Subcutaneous preadipocyte (primary cell): Measurements from ENCODE around the gene FUNDC1. TPM values are rescaled to one million over a fixed set of nuclear protein-coding genes. Genes with fewer than 3 reads are reported as not detected.

Experiments
- total RNA-seq: library from RNA; depleted of rRNA; stranded (reverse); fragments of >200 nt; gene quantifications from 2 replicates; pipeline ENCODE4 v1.2.3, GENCODE V29; 2012

The FUNDC1 gene
- total RNA-seq: 8.4 and 11.4 TPM in 2 replicates

GRCh38 chrX:44542567-44543325, at the start of gene FUNDC1:
TSS of gene FUNDC1 (minus strand) at chrX:44542859. CDS start at chrX:44542832, 27 bp downstream.

Other genes with a start within 250 kb of the FUNDC1 start
- gene EFHC2, start 199.2 kb downstream of the FUNDC1 start, total RNA-seq: 0.20 and 0.37 TPM in 2 replicates